Kidney (tissue), 14 donors: ENCODE results near the gene FER1L5. TPM values are rescaled to one million over a fixed set of nuclear protein-coding genes. Genes with fewer than 3 reads are reported as not detected.

Experiments used
- DNase-seq, 5 donors: peaks; one replicate each; pipeline ENCODE4 v3.0.0-alpha.2; 2013 to 2020
- FAIRE-seq: peaks from 2 replicates; lab custom pipeline; 2012; peaks lifted over from hg19 to GRCh38; lab: Jason Lieb, UNC
- H3K27ac ChIP-seq, 2 donors: one replicate each; pipeline ENCODE4 v1.7.0; 2013; ENCODE audit warnings: low read depth in 2 of 2, low read length in 2 of 2, inconsistent platforms in 1 of 2
- H3K27me3 ChIP-seq: one replicate; pipeline ENCODE4 v1.7.1; 2013; ENCODE audit warnings: low read length, inconsistent platforms; ENCODE audit not compliant: control insufficient read depth, insufficient read depth
- H3K36me3 ChIP-seq, 3 donors: one replicate each; pipeline versions ENCODE4 v1.7.0 to v1.7.1; 2013; ENCODE audit warnings: low read length in 3 of 3, control low read depth in 1 of 3, inconsistent platforms in 1 of 3; ENCODE audit not compliant: insufficient read depth in 3 of 3, control insufficient read depth in 2 of 3
- H3K4me1 ChIP-seq, 3 donors: one replicate each; pipeline versions ENCODE4 v1.7.0 to v1.7.1; 2013; ENCODE audit warnings: low read length in 3 of 3, inconsistent platforms in 1 of 3, low read depth in 1 of 3; ENCODE audit not compliant: control insufficient read depth in 2 of 3, insufficient read depth in 2 of 3
- H3K4me3 ChIP-seq, 3 donors: one replicate each; pipeline versions ENCODE4 v1.7.0 to v1.8.1; 2013; ENCODE audit warnings: low read length in 3 of 3, control low read depth in 1 of 3, inconsistent platforms in 1 of 3
- H3K9ac ChIP-seq, 3 donors: one replicate each; pipeline versions ENCODE4 v1.7.0 to v1.7.1; 2013; ENCODE audit warnings: low read length in 3 of 3, control low read depth in 1 of 3, inconsistent platforms in 1 of 3
- H3K9me3 ChIP-seq, 3 donors: one replicate each; pipeline versions ENCODE4 v1.7.0 to v1.7.1; 2013; ENCODE audit warnings: low read length in 3 of 3, control low read depth in 1 of 3, inconsistent platforms in 1 of 3; ENCODE audit not compliant: control insufficient read depth in 2 of 3, insufficient read depth in 1 of 3
- CTCF ChIP-seq: IDR thresholded peaks from 3 replicates; pipeline ENCODE4 v1.5.1; 2012; ENCODE audit warnings: mild to moderate bottlenecking, moderate library complexity, borderline replicate concordance; ENCODE audit not compliant: insufficient read depth; ENCODE audit errors: extremely low read depth
- intact Hi-C: fragments of 100-400 bp; cut with DNase I; formaldehyde crosslinking; loops from one replicate; pipeline ENCODE4 v1.11.1; 2022
- polyA plus RNA-seq: library from polyadenylated mRNA; stranded (reverse); fragments of 350-450 nt; fragmentation: Illumina TruSeq; extraction: RNeasy Lipid Tissue Mini Kit (QIAGEN cat#74804); gene quantifications from one replicate; pipeline ENCODE4 v1.2.3, GENCODE V29; 2014; ENCODE audit warnings: low read depth, low replicate concordance; ENCODE audit not compliant: insufficient read depth
- total RNA-seq: library from RNA; stranded (reverse); fragmentation: NEBNext Ultra II Directional; extraction: Animal tissue kit (Norgen Biotek cat#: 25700); gene quantifications from one replicate; pipeline ENCODE4 v1.2.1, GENCODE V29; 2021
- donor health status: control.
- donor health status: control.
- donor health status: control.
- donor health status: control.
- donor health status: control.
- donor health status: DM: yes; HTN: yes; CAD: no.
- donor health status: Normal renal cell carcinoma (clear cell type).

Gene FER1L5
- total and polyA plus RNA-seq, 2 donors from 2014 or later = 0.15 to 1.3 TPM

GRCh38 chr2:96729748-96730147, 87.2 kb downstream of the FER1L5 start:
- Histone ChIP-seq H3K9ac (no peak overlapping the region), H3K27ac (no peak overlapping the region), H3K4me3 (no peak overlapping the region), H3K9me3 (no peaks in the 10 kb centered on the region), H3K4me1 (no peaks in the 10 kb centered on the region), H3K36me3 (peaks cover 6 to 40% (median 30%) of the 10 kb centered on the region in 3 donors), H3K27me3 (no peaks in the 10 kb centered on the region)
- intact Hi-C loops = no loop called here
- no peak for TF ChIP-seq CTCF
- DNase-seq = no peak
- no peak for FAIRE-seq

DNA sequence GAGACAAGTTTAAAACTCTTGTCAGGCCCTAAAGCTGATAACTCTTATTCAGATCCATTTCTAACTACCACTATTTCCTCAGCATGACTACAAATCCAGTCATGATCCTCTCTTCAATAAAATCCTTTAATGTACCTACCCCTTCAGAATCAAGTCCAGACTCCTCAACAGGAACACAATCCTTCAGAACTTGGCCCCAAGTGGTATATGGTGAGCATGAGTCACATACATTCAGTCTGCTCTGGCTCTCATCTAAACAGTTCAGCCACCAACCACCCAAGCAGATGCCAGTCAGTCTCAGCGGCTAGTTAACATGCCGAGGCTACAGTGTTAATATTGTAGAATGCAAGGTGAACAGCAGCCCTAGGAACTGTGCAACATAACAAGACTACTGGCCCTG, 87.6 kb downstream of the FER1L5 start:
- no peaks in the 10 kb centered on the region for H3K27me3 ChIP-seq
- H3K9ac ChIP-seq = no peak overlapping the region
- H3K9me3 ChIP-seq = no peaks in the 10 kb centered on the region
- no peak overlapping the region for H3K27ac ChIP-seq
- no peak for TF ChIP-seq CTCF
- no peaks in the 10 kb centered on the region for H3K4me1 ChIP-seq
- H3K36me3 ChIP-seq = peaks cover 6 to 40% (median 30%) of the 10 kb centered on the region in 3 donors
- FAIRE-seq = no peak
- intact Hi-C loops = no loop called here
- no peak for DNase-seq
- no peak overlapping the region for H3K4me3 ChIP-seq

- no peak overlapping the region for H3K27ac ChIP-seq
- H3K4me1 ChIP-seq = peaks cover 0 to 10% (median 8%) of the 10 kb centered on the region in 3 donors
- no peak overlapping the region for H3K9ac ChIP-seq
- no peaks in the 10 kb centered on the region for H3K9me3 ChIP-seq
- no peak for FAIRE-seq
- H3K36me3 ChIP-seq = peaks cover 6 to 37% (median 29%) of the 10 kb centered on the region in 3 donors
- DNase-seq = no peak
- no peak overlapping the region for H3K4me3 ChIP-seq
- intact Hi-C loops = no loop called here
- no peaks in the 10 kb centered on the region for H3K27me3 ChIP-seq
- no peak for TF ChIP-seq CTCF
Observed at GRCh38 chr2:96733931-96734330, 91.4 kb downstream of the FER1L5 start.
